Ramos (cell line): ENCODE data around the gene MMAA.
"Not testable (repeated sequence)": the region's sequence is repeated elsewhere in the genome, so short reads cannot be mapped to it uniquely, and the experiment has no call there.

ENCODE experiments used
- in situ Hi-C: fragments of 300-500 bp; cut with MboI; formaldehyde crosslinking; loops from one replicate; pipeline ENCODE4 v1.14.3; 2022; ENCODE audit warnings: low sequenced_read_pairs; ENCODE audit not compliant: unreplicated experiment

The MMAA gene

GRCh38 chr4:145618932-145619638, at the start of gene MMAA:
TSS of gene MMAA (plus strand) at chr4:145619385. CDS start at chr4:145639140, 19,755 bp downstream.
- in situ Hi-C loops = loop anchor here (25.0 kb wide), 1 partner anchor 1432 kb away; no protein-coding TSS in a partner anchor

- in situ Hi-C loops = loop anchor here (25.0 kb wide), 1 partner anchor 337 kb away; no protein-coding TSS in a partner anchor
Measured at GRCh38 chr4:145574546-145574945, 44.6 kb upstream of the MMAA start.

GRCh38 chr4:145580906-145581305, 38.3 kb upstream of the MMAA start:
- in situ Hi-C loops = no loop called here

- in situ Hi-C loops = no loop called here
Measured at GRCh38 chr4:145583191-145584055, 35.8 kb upstream of the MMAA start.

GRCh38 chr4:145587088-145587754, 32.0 kb upstream of the MMAA start:
- in situ Hi-C loops = no loop called here

- in situ Hi-C loops = not testable (repeated sequence)
Measured at GRCh38 chr4:145589381-145589780, 29.8 kb upstream of the MMAA start.

- in situ Hi-C loops = no loop called here
Measured at GRCh38 chr4:145589916-145590702, 29.1 kb upstream of the MMAA start.

GRCh38 chr4:145602129-145602760, 16.9 kb upstream of the MMAA start:
- in situ Hi-C loops = loop anchor here (5.0 to 25.0 kb wide), 2 partner anchors 370 to 1415 kb away; no protein-coding TSS in a partner anchor

GRCh38 chr4:145605941-145606340, 13.2 kb upstream of the MMAA start:
- in situ Hi-C loops = loop anchor here (25.0 kb wide), 1 partner anchor 1419 kb away; no protein-coding TSS in a partner anchor

GRCh38 chr4:145609481-145610427, 9.4 kb upstream of the MMAA start:
- in situ Hi-C loops = loop anchor here (25.0 kb wide), 1 partner anchor 1422 kb away; no protein-coding TSS in a partner anchor

GRCh38 chr4:145613566-145614232, 5.5 kb upstream of the MMAA start:
- in situ Hi-C loops = loop anchor here (25.0 kb wide), 1 partner anchor 1426 kb away; no protein-coding TSS in a partner anchor

GRCh38 chr4:145614233-145614610, 5.0 kb upstream of the MMAA start:
- in situ Hi-C loops = loop anchor here (25.0 kb wide), 1 partner anchor 1427 kb away; no protein-coding TSS in a partner anchor

- in situ Hi-C loops = loop anchor here (25.0 kb wide), 1 partner anchor 1431 kb away; no protein-coding TSS in a partner anchor
Measured at GRCh38 chr4:145618210-145618931, 814 bp upstream of the MMAA start.

GRCh38 chr4:145619639-145619996, 433 bp downstream of the MMAA start:
- in situ Hi-C loops = loop anchor here (25.0 kb wide), 1 partner anchor 1432 kb away; no protein-coding TSS in a partner anchor

- in situ Hi-C loops = loop anchor here (25.0 kb wide), 1 partner anchor 1435 kb away; no protein-coding TSS in a partner anchor
Measured at GRCh38 chr4:145622067-145622466, 2.9 kb downstream of the MMAA start.

- in situ Hi-C loops = loop anchor here (25.0 kb wide), 1 partner anchor 1437 kb away; no protein-coding TSS in a partner anchor
Measured at GRCh38 chr4:145623831-145624230, 4.6 kb downstream of the MMAA start.
